Measurements from ENCODE around the gene EGLN1.

- TF ChIP-seq POLR2A (IDR thresholded peaks at IDR 0.05) = no peak
- TF ChIP-seq CTCF (IDR thresholded peaks at IDR 0.05) = no peak
Measured at GRCh38 chr1:231351816-231352215, 70.3 kb downstream of the EGLN1 start.

Data from tibial nerve (tissue), 3 donors.